Astrocyte of the cerebellum (primary cell): Measurements from ENCODE around the gene STON2.

ENCODE experiments used
- DNase-seq: peaks from one replicate; pipeline ENCODE4 v3.0.0-alpha.2; 2011; ENCODE audit warnings: low read depth
- H3K4me3 ChIP-seq: 2 replicates; pipeline ENCODE4 v1.5.1; 2011; ENCODE audit warnings: mild to moderate bottlenecking, low read depth, low read length, moderate library complexity
- in situ Hi-C: cut with HindIII; loops from 2 replicates; pipeline ENCODE4 v1.10.0; 2017; ENCODE audit warnings: low sequenced_read_pairs
- TF ChIP-seq, protein P1 (sequence below): IDR thresholded peaks from 2 replicates; pipeline ENCODE4 v1.5.1; 2012; ENCODE audit warnings: low read length, low read depth, moderate library complexity, mild to moderate bottlenecking; ENCODE audit errors: missing control alignments

STON2 gene

GRCh38 chr14:81211844-81212243 is 188.3 kb downstream of the STON2 start:
- TF ChIP-seq, protein P1, sequence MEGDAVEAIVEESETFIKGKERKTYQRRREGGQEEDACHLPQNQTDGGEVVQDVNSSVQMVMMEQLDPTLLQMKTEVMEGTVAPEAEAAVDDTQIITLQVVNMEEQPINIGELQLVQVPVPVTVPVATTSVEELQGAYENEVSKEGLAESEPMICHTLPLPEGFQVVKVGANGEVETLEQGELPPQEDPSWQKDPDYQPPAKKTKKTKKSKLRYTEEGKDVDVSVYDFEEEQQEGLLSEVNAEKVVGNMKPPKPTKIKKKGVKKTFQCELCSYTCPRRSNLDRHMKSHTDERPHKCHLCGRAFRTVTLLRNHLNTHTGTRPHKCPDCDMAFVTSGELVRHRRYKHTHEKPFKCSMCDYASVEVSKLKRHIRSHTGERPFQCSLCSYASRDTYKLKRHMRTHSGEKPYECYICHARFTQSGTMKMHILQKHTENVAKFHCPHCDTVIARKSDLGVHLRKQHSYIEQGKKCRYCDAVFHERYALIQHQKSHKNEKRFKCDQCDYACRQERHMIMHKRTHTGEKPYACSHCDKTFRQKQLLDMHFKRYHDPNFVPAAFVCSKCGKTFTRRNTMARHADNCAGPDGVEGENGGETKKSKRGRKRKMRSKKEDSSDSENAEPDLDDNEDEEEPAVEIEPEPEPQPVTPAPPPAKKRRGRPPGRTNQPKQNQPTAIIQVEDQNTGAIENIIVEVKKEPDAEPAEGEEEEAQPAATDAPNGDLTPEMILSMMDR = peak; percentile 54
- in situ Hi-C loops = no loop called here
- DNase-seq = no peak
- H3K4me3 ChIP-seq = no peak overlapping the region
